ENCODE data around the gene ITIH2.
"Not testable (repeated sequence)": the region's sequence is repeated elsewhere in the genome, so short reads cannot be mapped to it uniquely, and the experiment has no call there.

Gene ITIH2

DNA sequence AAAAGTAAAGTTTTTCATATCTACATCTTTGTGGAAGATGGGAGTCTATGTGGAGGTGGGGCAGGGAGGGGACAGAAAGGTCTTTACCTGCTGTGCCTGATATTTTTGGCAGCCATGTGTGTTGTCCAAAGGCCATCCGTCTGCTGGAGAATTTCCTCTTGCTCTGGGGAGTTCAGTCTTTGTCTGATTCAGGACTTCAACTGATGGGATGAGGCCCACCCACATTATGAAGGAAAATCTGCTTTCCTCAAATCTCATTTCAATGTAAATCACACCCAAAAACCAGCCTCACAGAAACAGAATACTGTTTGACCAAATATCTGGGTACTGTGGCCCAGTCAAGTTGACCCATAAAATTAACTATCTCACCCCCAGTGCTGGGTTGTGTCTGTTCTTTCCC is 23.9 kb upstream of the ITIH2 start:
- Histone ChIP-seq H3K27me3 (ENCODE audit: insufficient read depth, low read length) (no peaks in the 10 kb centered on the region), H3K36me3 (ENCODE audit: insufficient read depth, low read depth, low read length) (no peaks in the 10 kb centered on the region), H3K4me1 (ENCODE audit: insufficient read depth, low read length) (no peaks in the 10 kb centered on the region), H3K27ac (ENCODE audit: low read length) (no peak overlapping the region), H3K9ac (ENCODE audit: low read depth, low read length) (no peak overlapping the region), H3K4me3 (ENCODE audit: low read length) (no peak overlapping the region), H3K9me3 (ENCODE audit: insufficient read depth, low read depth, low read length) (no peaks in the 10 kb centered on the region)

DNA sequence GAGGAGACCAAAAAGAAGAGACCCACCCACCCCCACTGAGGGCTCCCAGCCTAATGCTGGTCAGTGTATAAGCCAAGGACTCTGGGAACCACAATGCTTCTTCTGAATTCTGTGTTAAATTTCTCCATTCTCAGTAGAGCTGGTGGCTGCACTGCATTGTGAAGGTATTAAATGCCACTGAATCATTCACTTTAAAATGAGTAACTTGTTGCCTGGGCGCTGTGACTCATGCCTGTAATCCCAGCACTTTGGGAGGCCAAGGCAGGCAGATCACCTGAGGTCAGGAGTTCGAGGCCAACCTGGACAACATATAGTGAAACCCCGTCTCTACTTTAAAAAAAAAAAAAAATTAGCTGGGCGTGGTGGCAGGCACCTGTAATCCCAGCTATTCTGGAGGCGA is 23.0 kb upstream of the ITIH2 start:
- not testable (repeated sequence) for H3K27ac ChIP-seq (ENCODE audit: low read length); H3K4me1 ChIP-seq (ENCODE audit: insufficient read depth, low read length); H3K27me3 ChIP-seq (ENCODE audit: insufficient read depth, low read length); H3K9me3 ChIP-seq (ENCODE audit: insufficient read depth, low read depth, low read length); H3K4me3 ChIP-seq (ENCODE audit: low read length); H3K36me3 ChIP-seq (ENCODE audit: insufficient read depth, low read depth, low read length); H3K9ac ChIP-seq (ENCODE audit: low read depth, low read length)

DNA sequence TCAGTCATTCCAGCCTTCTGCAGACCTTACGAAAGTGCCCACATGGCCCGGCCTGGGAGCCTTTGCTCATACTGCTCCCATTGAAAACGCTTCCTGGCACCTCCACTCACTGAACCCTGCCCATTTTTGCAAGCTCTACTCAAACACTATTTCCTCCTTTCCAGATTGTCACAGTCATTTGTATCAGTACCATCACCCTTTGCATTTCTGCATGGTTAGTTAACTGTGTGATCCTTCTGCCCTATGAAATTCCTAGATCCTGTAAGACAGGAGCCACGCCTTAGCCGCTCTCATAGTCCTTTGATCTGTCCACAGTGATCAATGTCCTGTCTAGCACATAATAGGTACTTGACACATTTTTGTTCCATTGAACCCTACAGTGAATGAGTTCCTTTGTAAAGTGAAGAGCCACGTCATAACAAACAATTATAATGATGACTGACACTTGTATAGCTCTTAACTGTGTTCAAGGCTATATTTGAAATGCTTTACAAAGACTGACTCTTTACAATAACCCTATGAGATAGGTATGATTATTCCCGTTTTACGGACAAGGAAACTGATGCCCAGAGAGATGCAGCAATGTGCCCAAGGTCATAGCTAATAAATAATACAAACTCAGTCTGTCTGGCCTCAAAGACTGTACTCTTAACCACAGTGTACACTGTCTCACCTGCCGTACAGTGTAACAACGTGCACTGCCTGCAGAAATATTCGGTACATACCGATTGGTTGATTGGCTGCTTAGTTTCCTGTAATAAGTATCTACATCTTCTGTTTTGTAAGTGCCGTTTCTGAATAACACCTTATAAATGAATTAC is 16.6 kb upstream of the ITIH2 start:
- Histone ChIP-seq H3K27ac (ENCODE audit: low read length) (no peak overlapping the region), H3K9ac (ENCODE audit: low read depth, low read length) (no peak overlapping the region)

DNA sequence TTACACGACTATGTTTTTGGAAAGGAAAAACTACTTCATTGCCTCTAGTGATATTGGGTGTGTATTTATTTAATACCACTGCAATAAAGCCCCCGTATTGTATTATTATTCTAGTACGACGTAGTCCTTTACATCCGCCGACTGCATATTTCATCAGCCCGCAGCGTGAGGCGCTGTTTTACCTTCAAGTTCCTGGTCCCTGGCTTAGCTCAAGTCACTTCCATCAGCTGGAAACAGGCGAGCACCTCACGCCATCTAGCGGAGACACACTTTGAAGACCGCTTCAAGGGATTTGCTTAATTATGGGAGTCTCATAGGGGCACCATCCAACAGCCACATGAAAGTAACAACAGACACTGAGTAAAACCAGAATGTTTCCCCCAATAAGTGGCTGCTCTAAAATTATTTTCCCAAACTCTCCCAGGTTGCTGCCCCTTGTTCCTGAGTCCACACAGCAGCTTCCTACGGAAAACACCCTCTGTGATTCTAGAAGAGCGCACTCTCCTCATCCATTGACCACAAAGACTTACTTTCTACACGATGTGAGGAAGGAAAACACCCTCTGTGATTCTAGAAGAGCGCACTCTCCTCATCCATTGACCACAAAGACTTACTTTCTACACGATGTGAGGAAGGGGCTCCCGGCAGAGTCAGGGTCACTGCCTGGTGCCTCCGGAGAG is 15.7 kb upstream of the ITIH2 start:
- Histone ChIP-seq H3K27ac (ENCODE audit: low read length) (no peak overlapping the region), H3K36me3 (ENCODE audit: insufficient read depth, low read depth, low read length) (no peaks in the 10 kb centered on the region), H3K27me3 (ENCODE audit: insufficient read depth, low read length) (no peaks in the 10 kb centered on the region; the same call in 1 of the 2 replicates), H3K4me1 (ENCODE audit: insufficient read depth, low read length) (no peaks in the 10 kb centered on the region), H3K9ac (ENCODE audit: low read depth, low read length) (no peak overlapping the region), H3K4me3 (ENCODE audit: low read length) (no peak overlapping the region), H3K9me3 (ENCODE audit: insufficient read depth, low read depth, low read length) (peaks cover 15% of the 10 kb centered on the region)

More for the DNA sequence above, 16.6 kb upstream of the ITIH2 start:
- Histone ChIP-seq H3K4me3 (ENCODE audit: low read length) (no peak overlapping the region), H3K27me3 (ENCODE audit: insufficient read depth, low read length) (no peaks in the 10 kb centered on the region; the same call in 1 of the 2 replicates), H3K36me3 (ENCODE audit: insufficient read depth, low read depth, low read length) (no peaks in the 10 kb centered on the region), H3K4me1 (ENCODE audit: insufficient read depth, low read length) (no peaks in the 10 kb centered on the region), H3K9me3 (ENCODE audit: insufficient read depth, low read depth, low read length) (peaks cover 8% of the 10 kb centered on the region)

DNA sequence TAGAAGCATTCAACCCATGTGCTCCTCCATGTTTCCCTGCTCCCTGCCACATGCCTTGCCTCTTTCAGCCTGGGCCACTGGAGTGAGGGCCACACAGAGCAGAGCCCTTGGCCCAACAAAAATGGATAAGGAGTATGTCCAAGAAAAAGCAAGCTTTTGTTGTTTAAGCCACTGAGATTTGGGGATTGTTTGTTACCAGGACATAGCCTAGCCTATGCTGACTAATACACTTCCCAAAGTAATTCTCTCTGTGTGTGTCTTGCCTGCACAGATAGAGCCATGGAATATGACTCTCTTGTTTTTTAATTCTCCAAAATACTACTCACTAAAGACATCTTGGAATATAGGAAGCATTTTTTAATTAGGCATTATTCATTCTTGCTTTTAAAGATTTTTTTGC is 13.5 kb upstream of the ITIH2 start:
- H3K27me3 ChIP-seq (ENCODE audit: insufficient read depth, low read length) = no peaks in the 10 kb centered on the region; the same call in 1 of the 2 replicates
- H3K36me3 ChIP-seq (ENCODE audit: insufficient read depth, low read depth, low read length) = no peaks in the 10 kb centered on the region
- no peak overlapping the region for H3K4me3 ChIP-seq (ENCODE audit: low read length)
- H3K27ac ChIP-seq (ENCODE audit: low read length) = no peak overlapping the region
- no peak overlapping the region for H3K9ac ChIP-seq (ENCODE audit: low read depth, low read length)
- no peaks in the 10 kb centered on the region for H3K4me1 ChIP-seq (ENCODE audit: insufficient read depth, low read length)
- peaks cover 26% of the 10 kb centered on the region for H3K9me3 ChIP-seq (ENCODE audit: insufficient read depth, low read depth, low read length)

DNA sequence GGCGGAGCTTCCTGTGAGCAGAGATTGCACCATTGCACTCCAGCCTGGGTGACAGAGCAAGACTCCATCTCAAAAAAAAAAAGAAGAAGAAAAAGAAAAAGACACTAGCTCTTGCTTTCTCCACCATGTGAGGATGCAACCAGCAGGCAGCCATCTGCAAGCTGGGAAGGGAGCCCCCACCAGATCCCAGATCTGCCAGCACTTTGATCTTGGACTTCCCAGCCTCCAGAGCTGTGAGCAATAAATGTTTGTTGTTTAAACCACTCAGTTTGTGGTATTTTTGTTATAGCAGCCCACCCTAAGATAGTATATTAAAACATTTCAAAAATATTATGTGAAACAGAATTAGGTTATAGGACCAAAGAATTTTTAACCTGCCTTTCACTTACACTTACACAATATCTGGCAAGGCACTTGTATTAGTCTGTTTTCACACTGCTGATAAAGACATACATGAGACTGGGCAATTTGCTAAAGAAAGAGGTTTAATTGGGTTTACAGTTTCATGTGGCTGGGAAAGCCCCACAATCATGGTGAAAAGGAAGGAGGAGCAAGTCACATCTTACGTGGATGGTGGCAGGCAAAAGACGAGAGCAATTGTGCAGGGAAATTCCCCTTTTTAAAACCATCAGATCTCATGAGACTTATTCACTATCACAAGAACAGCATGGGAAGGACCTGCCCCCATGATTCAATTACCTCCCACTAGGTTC is 12.1 kb upstream of the ITIH2 start:
- H3K4me3 ChIP-seq (ENCODE audit: low read length); H3K9ac ChIP-seq (ENCODE audit: low read depth, low read length); H3K4me1 ChIP-seq (ENCODE audit: insufficient read depth, low read length); H3K27me3 ChIP-seq (ENCODE audit: insufficient read depth, low read length); H3K36me3 ChIP-seq (ENCODE audit: insufficient read depth, low read depth, low read length); H3K27ac ChIP-seq (ENCODE audit: low read length): not testable (repeated sequence)
- H3K9me3 ChIP-seq (ENCODE audit: insufficient read depth, low read depth, low read length) = peaks cover 26% of the 10 kb centered on the region

DNA sequence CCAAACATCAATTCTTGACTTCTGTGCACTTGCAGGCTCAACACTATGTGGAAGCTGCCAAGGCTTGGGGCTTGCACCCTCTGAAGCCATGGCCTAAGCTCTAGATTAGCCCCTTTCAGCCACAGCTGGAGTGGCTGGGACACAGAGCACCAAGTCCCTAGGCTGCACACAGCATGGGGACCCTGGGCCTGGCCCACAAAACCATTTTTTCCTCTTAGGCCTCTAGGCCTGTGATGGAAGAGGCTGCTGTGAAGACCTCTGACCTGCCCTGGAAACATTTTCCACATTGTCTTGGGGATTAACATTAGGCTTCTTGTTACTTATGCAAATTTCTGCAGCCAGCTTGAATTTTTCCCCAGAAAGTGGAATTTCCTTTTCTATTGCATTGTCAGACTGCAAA is 10.7 kb upstream of the ITIH2 start:
- not testable (repeated sequence) for H3K27me3 ChIP-seq (ENCODE audit: insufficient read depth, low read length); H3K9ac ChIP-seq (ENCODE audit: low read depth, low read length); H3K36me3 ChIP-seq (ENCODE audit: insufficient read depth, low read depth, low read length); H3K27ac ChIP-seq (ENCODE audit: low read length); H3K4me1 ChIP-seq (ENCODE audit: insufficient read depth, low read length); H3K4me3 ChIP-seq (ENCODE audit: low read length)
- peaks cover 26% of the 10 kb centered on the region for H3K9me3 ChIP-seq (ENCODE audit: insufficient read depth, low read depth, low read length)

DNA sequence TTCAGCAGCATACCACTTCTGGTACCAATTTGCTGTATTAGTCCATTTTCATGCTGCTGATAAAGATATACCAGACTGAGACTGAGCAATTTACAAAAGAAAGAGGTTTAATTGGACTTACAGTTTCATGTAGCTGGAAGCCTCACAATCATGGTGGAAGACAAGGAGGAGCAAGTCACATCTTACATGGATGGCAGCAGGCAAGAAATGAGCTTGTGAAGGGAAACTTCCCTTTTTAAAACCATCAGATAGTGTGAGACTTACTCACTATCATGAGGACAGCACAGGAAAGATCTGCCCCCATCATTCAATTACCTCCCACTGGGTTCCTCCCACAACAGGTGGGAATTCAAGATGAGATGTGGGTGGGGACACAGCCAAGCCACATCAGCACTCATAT is 9.9 kb upstream of the ITIH2 start:
- not testable (repeated sequence) for H3K4me3 ChIP-seq (ENCODE audit: low read length); H3K4me1 ChIP-seq (ENCODE audit: insufficient read depth, low read length); H3K36me3 ChIP-seq (ENCODE audit: insufficient read depth, low read depth, low read length); H3K27me3 ChIP-seq (ENCODE audit: insufficient read depth, low read length); H3K9ac ChIP-seq (ENCODE audit: low read depth, low read length); H3K27ac ChIP-seq (ENCODE audit: low read length)
- peaks cover 26% of the 10 kb centered on the region for H3K9me3 ChIP-seq (ENCODE audit: insufficient read depth, low read depth, low read length)

DNA sequence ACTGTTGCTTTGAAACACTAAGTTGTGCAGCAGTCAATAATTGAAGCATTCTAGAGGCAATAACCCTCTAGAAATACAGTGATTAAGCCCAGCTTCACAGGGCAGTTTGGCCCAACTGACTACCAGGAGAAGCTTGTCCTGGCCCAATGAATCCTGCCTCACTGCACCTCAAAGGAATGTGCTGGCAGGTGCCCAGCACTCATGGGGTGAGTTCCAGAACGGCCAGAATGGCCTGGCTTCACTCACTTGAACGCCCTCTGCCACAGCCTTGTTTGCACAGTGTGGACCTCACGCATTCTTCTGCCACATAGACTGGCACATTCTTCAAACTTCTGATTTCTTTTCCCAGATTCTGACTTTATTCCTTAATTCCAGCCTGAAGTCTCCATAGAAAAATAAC is 6.6 kb upstream of the ITIH2 start:
- Histone ChIP-seq H3K9ac (ENCODE audit: low read depth, low read length) (no peak overlapping the region), H3K36me3 (ENCODE audit: insufficient read depth, low read depth, low read length) (no peaks in the 10 kb centered on the region), H3K4me1 (ENCODE audit: insufficient read depth, low read length) (no peaks in the 10 kb centered on the region), H3K27me3 (ENCODE audit: insufficient read depth, low read length) (no peaks in the 10 kb centered on the region; the same call in 1 of the 2 replicates), H3K4me3 (ENCODE audit: low read length) (no peak overlapping the region), H3K9me3 (ENCODE audit: insufficient read depth, low read depth, low read length) (peaks cover 18% of the 10 kb centered on the region), H3K27ac (ENCODE audit: low read length) (no peak overlapping the region)

DNA sequence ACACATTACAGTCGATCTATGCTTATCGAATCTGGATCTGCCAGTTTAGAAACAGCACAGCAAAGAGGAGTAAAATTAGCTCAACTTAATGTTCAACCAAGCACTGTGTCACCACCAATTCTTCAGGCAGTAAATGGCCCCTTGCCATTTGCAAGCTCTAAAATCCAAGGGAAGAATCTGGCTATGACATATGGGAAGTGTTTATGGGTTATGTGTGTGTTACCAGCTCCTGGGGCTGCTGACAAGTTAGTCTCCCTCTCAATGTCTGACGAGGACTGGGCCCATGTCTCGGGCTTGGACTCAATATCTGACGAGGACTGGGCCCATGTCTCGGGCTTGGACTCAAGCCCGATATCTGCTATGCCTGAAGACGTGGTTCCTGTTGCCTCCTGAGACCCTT is 5.7 kb upstream of the ITIH2 start:
- Histone ChIP-seq H3K4me1 (ENCODE audit: insufficient read depth, low read length) (no peaks in the 10 kb centered on the region), H3K4me3 (ENCODE audit: low read length) (no peak overlapping the region), H3K27me3 (ENCODE audit: insufficient read depth, low read length) (no peaks in the 10 kb centered on the region; the same call in 1 of the 2 replicates), H3K9me3 (ENCODE audit: insufficient read depth, low read depth, low read length) (peaks cover 11% of the 10 kb centered on the region; the same call in 1 of the 2 replicates), H3K9ac (ENCODE audit: low read depth, low read length) (no peak overlapping the region), H3K36me3 (ENCODE audit: insufficient read depth, low read depth, low read length) (no peaks in the 10 kb centered on the region), H3K27ac (ENCODE audit: low read length) (no peak overlapping the region)

DNA sequence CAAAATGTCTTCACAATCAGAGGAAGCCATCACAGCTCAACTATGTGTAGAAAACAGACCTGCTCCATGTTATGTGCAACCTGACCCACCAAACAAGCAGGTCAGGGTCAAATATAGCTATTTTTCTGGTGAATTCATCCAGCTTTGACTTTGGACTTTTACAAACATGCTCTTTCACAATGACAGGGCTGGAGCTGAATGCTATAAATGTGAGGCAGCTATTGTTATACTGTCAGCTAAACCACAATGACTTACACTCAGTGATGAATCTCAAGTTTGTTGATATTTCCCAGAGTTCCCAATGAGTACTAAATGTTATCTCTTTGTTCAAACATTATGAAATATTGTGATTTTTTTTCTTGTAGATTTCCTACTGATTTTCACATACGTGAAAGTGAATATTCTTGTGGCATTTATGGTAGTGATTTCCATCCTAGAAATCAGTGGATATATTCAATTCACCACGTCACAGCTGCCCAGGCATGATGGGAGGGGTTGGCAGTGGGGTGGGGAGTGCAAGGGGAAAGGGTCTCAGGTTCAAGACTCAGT is 2.5 kb upstream of the ITIH2 start:
- no peak overlapping the region for H3K27ac ChIP-seq (ENCODE audit: low read length)
- no peak overlapping the region for H3K4me3 ChIP-seq (ENCODE audit: low read length)
- no peak overlapping the region for H3K9ac ChIP-seq (ENCODE audit: low read depth, low read length)
- H3K36me3 ChIP-seq (ENCODE audit: insufficient read depth, low read depth, low read length) = no peaks in the 10 kb centered on the region
- no peaks in the 10 kb centered on the region for H3K9me3 ChIP-seq (ENCODE audit: insufficient read depth, low read depth, low read length)
- H3K4me1 ChIP-seq (ENCODE audit: insufficient read depth, low read length) = no peaks in the 10 kb centered on the region
- H3K27me3 ChIP-seq (ENCODE audit: insufficient read depth, low read length) = no peaks in the 10 kb centered on the region; the same call in 1 of the 2 replicates
